AG09309 (cell line): Measurements from ENCODE around the gene PRSS36.
"Not testable (repeated sequence)": the region's sequence is repeated elsewhere in the genome, so short reads cannot be mapped to it uniquely, and the experiment has no call there.

Experiments
- DNase-seq: peaks from one replicate; pipeline ENCODE4 v3.0.0-alpha.2; 2010; ENCODE audit warnings: low read depth
- H3K4me3 ChIP-seq: 2 replicates; pipeline ENCODE4 v1.5.1; 2011; ENCODE audit warnings: mild to moderate bottlenecking, low read depth, low read length, moderate library complexity; ENCODE audit not compliant: control insufficient read depth
- TF ChIP-seq, protein P1 (sequence below): IDR thresholded peaks from 2 replicates; pipeline ENCODE4 v1.5.1; 2011; ENCODE audit warnings: mild to moderate bottlenecking, low read depth, low read length, inconsistent platforms; ENCODE audit not compliant: insufficient read depth, control insufficient read depth; ENCODE audit errors: missing control alignments

The PRSS36 gene

GRCh38 chr16:31183432-31184428, 33.9 kb upstream of the PRSS36 start:
- no peak overlapping the region for H3K4me3 ChIP-seq
- DNase-seq: no peak
- TF ChIP-seq, protein P1, sequence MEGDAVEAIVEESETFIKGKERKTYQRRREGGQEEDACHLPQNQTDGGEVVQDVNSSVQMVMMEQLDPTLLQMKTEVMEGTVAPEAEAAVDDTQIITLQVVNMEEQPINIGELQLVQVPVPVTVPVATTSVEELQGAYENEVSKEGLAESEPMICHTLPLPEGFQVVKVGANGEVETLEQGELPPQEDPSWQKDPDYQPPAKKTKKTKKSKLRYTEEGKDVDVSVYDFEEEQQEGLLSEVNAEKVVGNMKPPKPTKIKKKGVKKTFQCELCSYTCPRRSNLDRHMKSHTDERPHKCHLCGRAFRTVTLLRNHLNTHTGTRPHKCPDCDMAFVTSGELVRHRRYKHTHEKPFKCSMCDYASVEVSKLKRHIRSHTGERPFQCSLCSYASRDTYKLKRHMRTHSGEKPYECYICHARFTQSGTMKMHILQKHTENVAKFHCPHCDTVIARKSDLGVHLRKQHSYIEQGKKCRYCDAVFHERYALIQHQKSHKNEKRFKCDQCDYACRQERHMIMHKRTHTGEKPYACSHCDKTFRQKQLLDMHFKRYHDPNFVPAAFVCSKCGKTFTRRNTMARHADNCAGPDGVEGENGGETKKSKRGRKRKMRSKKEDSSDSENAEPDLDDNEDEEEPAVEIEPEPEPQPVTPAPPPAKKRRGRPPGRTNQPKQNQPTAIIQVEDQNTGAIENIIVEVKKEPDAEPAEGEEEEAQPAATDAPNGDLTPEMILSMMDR: no peak

- TF ChIP-seq, protein P1: no peak
- H3K4me3 ChIP-seq: peak overlapping the region; percentile 90
- DNase-seq: no peak
Measured at GRCh38 chr16:31182391-31182790, 32.5 kb upstream of the PRSS36 start.

- TF ChIP-seq, protein P1: no peak
- no peak for DNase-seq
- H3K4me3 ChIP-seq: peak overlapping the region; percentile 90
Measured at GRCh38 chr16:31181102-31181830, 31.4 kb upstream of the PRSS36 start.

- peak; percentile 54 for DNase-seq
- H3K4me3 ChIP-seq: peak within 1 kb of the TSS; percentile 90
- TF ChIP-seq, protein P1: no peak
Measured at GRCh38 chr16:31179747-31180459, 30.0 kb upstream of the PRSS36 start, which contains the start of gene FUS. Gene FUS, plus strand, starts transcription at chr16:31180139. Its CDS starts 76 bp downstream, at chr16:31180215.

GRCh38 chr16:31179219-31179746, 29.4 kb upstream of the PRSS36 start:
- no peak for DNase-seq
- TF ChIP-seq, protein P1: no peak
- peak overlapping the region; percentile 90 for H3K4me3 ChIP-seq

DNA sequence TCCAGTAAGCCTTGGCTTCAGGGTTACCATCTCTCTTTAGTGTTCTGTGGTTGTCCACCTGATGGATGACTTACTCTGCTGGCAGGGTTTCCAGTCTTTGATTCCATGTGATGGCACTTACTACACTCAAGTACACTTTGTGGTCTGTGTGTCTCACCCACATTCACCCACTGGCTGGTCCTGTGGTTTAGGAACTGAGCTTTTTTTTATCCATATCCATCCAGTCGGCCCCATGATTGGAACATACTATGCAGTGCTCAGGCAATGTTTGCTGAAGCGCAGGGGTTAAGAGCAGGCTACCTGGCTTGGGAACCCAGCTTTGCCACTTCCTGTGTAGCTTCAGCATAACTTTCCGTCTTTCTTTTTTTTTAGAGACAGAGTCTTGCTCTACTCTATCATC, 27.3 kb upstream of the PRSS36 start:
- DNase-seq: peak; percentile 7
- H3K4me3 ChIP-seq: no peak overlapping the region
- TF ChIP-seq, protein P1: no peak

- not testable (repeated sequence) for H3K4me3 ChIP-seq, DNase-seq
Measured at GRCh38 chr16:31170048-31170447, 20.2 kb upstream of the PRSS36 start.
